GM18505 (cell line): Measurements from ENCODE around the gene CPNE7.
"Not testable (repeated sequence)": the region's sequence is repeated elsewhere in the genome, so short reads cannot be mapped to it uniquely, and the experiment has no call there.

Experiments
- ATAC-seq: cut with Tn5 transposase; IDR thresholded peaks from one replicate; pipeline ENCODE4 v1.9.1; 2021; ENCODE audit not compliant: unreplicated experiment
- POLR2A ChIP-seq: IDR thresholded peaks from 4 replicates; pipeline ENCODE4 v1.6.1; 2011; ENCODE audit warnings: borderline replicate concordance; ENCODE audit not compliant: insufficient read depth, insufficient read length; ENCODE audit errors: extremely low read depth

The CPNE7 gene

DNA sequence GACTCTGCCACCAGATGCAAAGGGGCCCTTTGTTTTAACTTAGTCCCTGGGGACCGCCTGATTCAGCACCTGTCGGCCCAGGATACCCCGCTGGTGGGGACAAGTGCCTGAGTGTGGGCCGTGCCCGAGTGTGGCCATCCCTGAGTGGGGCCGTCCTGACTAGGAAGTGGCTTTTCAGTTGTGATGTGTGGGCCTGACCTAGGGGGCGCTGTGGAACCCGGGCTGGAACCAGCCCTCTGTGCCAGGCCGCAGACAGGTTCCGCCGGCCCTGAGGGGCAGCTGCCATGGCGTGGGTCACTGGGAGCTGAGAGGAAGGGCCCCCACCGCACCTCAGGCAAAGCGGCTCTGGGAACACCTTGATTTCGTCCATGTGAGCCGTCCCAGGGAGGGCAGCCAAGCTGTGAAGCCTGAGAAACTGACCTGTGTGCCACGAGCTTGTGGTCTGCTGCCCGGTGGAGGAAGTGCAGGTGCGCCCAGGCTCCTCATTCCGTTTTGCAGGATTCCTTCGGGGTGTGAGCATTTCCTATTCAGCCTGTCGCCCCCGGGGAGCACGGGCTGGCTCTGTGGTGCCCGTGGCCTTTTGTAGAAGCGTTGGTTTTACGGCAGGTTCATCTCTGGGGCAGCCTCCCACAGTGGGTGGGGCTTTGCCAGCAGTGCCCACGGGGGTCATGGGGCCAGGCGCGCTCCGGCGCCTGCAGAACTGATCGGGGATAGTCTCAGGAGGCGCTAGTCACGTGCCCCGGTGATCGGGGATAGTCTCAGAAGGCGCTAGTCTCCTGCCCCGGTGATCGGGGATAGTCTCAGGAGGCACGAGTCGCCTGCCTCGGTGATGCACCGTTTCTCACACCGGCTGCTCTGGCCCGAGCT is 9.8 kb upstream of the CPNE7 start:
- no peak for TF ChIP-seq POLR2A
- ATAC-seq, result no peak

DNA sequence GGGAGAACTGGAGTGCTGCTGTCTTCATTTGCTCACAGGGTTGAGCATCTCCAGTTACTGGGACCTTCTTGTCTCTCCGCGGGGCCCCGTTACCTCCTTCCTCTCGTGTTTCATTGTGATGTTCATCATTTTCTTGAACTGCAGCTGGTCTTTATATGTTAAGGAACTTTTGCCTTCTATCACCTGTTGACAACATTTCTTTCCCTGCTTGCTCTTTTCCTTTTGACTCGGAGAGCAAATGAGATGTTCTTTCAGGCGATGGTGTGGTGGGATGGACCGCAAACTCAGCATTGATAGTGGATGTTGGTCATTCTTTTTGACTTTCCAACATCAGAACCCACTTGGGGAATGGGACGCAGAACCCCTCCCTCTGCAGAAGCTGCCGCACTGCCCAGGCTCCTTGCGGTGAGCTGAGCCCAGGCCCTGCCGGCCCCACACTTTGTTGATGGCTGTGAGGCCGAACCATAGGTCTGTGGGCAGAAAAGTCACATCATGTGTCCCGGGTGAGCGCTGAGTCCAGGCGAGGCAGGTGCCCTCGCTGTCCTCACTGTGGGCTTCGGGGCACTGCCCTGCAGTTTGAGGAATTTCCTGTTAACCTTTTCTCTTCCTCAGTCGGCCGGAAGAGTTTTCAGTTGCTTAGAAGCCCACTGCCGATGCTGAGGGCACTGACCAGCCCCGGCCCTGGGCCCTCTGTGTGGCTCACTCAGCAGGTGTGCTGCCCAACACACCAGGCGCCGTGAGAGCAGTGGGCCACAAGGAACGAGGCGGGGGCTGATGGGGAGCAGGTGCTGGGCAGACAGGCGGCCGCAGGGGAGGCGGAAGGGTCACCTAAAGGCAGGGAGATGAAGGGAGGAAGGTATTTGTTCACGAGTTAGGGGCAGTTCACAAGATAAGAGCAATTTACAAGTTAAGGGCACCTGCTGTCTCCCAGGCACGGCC is 7.6 kb upstream of the CPNE7 start:
- no peak for TF ChIP-seq POLR2A
- ATAC-seq, result no peak

DNA sequence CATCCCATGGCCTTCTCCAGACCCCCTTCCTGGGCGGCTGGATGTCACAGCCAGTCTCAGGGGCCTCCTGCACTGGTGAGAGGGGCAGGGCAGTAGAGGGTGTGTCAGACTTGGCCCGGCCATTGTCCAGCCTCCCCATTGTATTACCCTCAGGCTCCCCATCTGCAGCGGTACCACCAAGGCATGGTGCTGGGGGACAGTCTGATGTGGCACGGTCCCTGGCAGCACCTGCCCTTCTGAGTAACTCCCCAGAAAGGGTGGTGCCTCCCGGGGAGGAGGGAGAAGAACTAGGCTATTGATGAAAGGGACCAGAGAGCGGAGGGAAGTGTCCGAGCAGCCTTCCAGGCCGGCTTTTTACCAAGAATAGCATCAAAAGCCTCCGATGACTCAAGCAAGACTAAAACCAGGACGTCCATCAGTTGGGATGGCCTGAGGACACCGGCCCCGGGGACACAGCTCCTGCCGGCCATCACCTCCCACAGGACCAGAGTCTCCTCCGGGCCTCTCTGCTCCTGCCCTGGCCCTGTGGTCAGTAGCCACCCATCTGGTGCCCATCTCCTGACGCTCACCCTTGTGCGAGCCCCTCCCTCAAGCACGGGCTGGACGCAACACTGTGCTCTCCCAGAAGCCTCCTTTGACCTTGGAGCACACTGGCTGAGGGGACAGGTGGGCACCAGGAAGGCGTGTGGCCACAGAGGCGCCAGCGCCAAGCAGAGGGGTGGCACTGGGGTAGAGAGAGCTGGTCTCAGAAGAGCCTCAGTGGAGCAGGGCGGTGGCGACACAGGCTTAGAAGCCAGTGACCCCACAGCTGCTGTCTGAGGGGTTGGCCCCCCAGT is 5.8 kb upstream of the CPNE7 start:
- ATAC-seq, result no peak
- TF ChIP-seq POLR2A, result no peak

DNA sequence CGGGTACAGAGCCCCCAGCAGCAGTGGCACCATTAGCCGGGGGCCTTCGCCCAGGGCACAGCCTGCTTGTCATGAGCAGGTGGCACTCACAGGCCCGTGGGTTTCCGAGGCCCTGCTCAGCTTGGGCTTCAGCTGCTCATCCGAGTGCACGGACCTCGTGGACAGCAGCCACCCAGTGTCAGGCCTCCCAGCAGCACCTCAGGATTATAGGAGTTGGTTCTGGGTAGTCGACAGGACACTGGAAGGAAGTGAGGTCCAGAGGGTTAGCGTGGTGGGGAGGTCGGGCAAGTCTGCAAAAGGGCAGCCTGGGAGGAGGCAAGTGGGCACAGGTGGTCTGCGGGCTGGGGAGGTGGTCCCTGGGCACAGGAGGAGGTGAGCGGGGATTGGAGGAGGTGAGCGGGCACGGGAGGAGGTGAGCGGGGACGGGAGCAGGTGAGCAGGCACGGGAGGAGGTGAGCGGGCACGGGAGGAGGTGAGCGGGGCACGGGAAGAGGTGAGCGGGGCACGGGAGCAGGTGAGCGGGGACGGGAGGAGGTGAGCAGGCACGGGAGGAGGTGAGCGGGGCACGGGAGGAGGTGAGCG is 5.1 kb upstream of the CPNE7 start:
- no peak for TF ChIP-seq POLR2A
- ATAC-seq, result no peak

DNA sequence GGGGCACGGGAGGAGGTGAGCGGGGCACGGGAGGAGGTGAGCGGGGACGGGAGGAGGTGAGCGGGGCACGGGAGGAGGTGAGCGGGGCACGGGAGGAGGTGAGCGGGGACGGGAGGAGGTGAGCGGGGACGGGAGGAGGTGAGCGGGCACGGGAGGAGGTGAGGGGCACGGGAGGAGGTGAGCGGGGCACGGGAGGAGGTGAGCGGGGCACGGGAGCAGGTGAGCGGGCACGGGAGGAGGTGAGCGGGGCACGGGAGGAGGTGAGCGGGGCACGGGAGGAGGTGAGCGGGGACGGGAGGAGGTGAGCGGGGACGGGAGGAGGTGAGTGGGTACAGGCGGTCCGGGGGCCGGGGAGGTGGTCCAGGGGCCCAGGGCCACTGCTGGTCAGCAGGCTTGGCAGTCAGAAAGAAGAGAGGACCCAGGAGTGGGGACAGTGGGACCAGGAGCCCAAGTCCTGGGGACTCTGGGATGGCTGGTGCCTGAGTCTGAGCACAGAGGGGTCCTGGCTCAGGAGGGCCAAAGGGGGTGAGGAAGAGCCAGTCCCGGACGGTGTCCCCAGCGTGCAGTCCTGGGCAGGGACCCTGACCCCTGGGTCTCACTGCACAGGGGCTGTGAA is 4.5 kb upstream of the CPNE7 start:
- ATAC-seq, result not testable (repeated sequence)

DNA sequence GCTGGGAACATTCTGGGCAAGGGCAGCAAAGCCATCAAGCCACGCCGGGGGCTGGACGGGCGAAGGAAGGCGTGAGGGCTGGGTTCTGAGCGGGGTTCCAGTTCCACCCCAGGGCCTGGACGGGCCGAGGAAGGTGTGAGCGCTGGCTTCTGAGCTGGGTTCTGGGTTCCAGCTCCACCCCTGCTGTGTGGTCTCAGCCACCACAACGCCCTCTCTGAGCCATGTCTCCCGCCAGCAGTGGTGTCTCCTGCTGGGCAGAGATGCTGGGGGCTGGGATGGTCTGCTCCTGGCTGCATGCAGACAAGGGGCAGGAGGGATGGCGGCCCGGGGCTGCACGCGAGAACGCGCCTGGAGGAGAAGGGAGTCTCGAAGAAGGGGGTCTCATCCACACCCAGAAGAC is 3.9 kb upstream of the CPNE7 start:
- no peak for ATAC-seq
- no peak for TF ChIP-seq POLR2A

DNA sequence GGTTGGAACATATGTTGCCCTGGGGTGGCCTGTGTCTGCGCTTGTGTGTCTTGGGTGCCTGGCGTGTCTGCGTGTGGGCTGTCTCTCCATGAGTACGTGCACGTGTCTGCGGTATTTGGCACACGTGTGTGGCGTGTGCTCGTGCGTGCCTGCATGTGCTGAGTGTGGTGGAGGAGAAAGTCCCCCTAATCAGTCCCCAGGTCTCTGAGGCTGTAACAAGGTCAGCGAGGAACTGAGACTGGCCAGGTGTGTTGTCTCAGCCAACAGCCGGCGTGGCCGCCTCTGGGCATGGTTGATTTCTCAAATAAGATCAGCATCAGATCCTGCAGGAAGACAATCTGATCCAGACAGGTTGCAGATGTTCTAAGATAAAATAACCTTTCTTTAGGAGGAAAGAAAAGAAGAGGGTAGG is 3.5 kb upstream of the CPNE7 start:
- TF ChIP-seq POLR2A, result no peak
- ATAC-seq, result no peak

DNA sequence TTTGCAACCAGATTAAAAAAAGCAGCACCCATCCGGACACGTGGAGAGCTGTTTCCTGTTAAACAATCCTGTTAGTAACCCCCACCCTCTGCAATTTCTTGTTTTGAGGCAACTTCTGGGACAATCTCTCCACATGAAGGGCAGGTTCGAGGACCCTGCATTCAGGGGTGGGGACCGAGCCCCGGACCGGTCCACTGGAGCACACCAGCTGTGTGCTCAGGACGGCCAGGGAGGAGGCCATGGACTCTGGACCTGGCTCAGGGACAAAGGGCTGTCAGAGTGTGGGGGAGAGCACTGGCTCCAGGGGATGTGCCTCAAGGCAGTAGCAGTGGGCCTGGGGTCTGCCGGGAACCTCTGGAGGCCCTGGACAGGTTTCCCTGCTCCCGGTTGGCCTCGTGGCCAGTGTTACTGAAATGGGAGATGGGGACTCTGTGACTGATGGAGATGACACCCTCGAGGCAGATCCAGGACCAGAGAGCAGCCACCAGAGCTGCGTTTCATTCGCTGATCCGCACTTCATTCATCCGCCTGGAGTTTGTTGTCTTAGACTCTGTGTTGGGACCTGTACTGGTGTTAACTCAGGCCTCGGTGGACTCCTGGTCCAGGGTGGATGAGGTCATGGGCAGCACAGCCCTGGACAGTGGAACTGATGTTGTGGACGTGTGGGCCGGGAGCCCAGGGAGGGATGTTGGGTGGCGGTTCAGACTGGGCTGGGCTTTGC is 2.9 kb upstream of the CPNE7 start:
- TF ChIP-seq POLR2A, result no peak
- no peak for ATAC-seq

DNA sequence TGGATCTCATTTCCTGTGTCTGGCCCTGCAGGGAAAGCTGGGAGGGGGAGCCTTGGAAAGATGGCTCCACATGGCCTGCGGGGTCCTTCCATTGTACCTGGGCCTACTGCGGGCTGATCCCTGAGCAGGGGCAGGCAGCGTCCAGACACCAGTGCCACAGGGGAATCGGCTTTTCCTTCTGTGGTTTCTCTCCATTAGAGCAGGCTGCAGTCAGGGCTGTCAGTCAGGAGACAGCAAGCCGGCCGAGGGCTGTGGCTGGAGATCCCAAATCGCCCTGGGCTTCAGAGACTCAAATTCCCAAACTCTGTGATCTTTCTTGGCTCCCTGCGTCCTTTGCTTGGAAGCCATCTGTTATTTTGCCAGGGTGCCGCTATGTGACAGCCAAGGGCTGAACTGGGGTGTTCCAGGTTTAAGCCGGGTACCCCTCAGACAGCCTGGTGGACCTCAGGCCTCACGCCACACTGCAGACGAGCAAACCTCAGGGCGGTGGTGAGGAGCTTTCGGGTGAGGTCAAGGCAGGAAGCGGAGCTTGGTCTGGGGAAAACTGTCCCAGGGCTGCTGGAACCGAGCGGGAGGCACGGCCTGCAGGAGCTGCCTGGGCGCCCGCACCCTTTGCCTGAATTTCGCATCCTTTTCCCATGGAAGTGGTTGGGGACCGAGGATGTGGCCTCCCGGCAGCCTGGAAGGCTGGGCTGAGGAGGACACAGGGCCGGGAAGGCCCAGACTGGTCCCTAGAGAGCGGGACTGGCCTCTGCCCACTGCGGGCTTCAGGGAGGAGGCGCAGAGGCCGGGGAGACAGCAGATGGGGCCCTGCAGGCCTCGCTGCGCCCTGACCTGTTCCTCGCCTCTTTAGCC is 1.5 kb upstream of the CPNE7 start:
- no peak for ATAC-seq
- TF ChIP-seq POLR2A, result no peak

DNA sequence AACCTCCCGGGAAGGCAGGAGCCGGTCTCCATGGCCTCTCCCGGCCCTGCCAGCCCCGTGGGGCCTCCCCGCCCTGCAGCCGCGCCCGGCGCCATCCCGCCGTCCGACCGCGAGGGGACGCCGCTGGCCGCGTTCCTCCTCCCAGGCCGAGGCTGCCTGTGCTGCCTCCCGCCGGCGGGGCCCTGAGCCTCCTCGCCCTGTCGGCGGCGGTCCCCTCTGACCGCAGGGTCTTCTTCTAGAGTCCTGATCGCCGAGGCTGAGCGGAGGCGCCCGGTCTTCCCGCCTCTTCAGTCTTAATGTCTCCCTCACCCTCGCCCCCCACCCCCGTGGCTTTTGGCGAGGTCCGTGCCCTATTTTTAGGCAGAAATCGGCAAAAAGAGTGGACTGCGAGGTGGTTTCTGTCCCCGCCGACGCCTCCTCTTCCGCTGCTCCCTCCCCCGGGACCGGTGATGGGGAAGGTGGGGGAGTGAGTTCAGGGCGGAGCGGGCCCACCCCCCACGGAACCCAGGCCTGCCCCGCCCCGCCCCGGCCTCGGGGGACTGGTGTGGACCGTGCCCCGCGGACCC is 794 bp upstream of the CPNE7 start:
- ATAC-seq, result peak; percentile 43

DNA sequence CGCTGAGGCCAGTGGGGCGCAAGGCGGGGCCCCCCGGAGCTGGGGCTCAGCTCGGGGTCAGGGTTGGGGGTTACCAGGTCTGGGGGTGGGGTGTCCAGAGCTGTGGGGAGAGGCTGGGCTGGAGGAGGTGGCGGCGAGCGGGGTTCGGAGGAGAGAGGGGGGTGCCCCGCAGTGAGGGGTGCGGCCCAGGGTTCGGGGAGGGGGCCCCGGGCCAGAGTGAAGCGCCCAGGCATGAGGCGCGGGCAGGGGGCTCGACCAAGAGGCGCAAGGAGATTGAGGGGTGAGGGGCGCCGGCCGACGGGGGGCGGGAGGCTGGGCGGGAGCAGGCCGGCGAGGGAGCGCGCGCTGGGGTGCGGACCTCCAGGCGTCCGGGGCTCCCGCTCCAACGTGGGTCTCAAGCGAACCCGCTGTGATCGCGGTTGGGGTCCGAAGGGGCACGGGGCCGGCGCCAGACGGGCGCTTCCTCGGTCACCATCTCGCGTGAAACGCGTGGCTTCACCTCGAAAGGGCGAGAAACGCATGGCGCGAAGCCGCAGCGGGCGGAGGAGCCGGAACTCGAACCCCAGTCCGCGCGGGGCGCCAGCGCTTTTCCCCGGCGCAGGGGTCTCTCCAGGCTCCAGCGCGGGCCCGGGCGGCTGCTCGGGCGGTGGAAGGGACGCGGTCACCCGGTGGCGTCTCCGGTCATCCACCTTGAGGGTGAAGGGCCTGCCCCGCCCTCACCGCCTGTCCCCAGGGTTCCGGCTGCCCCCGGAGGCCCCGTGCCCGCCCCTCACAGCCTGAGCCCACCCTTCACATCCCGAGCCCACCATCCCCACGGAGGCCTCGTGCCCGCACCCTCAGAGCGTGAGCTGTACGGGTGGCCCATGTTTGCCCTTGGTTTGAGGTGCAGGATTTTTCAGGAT is 846 bp downstream of the CPNE7 start:
- TF ChIP-seq POLR2A, result no peak
- ATAC-seq, result no peak

More for the DNA sequence above, 794 bp upstream of the CPNE7 start:
- no peak for TF ChIP-seq POLR2A
